Effector memory CD8-positive, alpha-beta T cell (primary cell): Measurements from ENCODE around the gene MMAB.
A peak's percentile ranks its signal among the peaks of the same experiment; 100 is the strongest.

ENCODE experiments used
- ATAC-seq: fragments of 150-1000 bp; cut with Tn5 transposase; replicated peaks from 2 replicates; pipeline ENCODE4 v1.10.0; 2021; ENCODE audit warnings: mild to moderate bottlenecking, moderate library complexity
- DNase-seq, 3 experiments: peaks; one replicate each; pipeline ENCODE4 v3.0.0; 2021
- H3K27ac Mint-ChIP-seq, 2 donors: one replicate each; pipeline ENCODE4 v1.8.0; 2022; ENCODE audit warnings: mild to moderate bottlenecking in 2 of 2, mixed read lengths in 2 of 2, moderate library complexity in 2 of 2
- H3K27me3 Mint-ChIP-seq, 2 donors: one replicate each; pipeline ENCODE4 v1.8.0; 2022; ENCODE audit warnings: mixed read lengths in 2 of 2
- H3K36me3 Mint-ChIP-seq: one replicate; pipeline ENCODE4 v1.8.0; 2022; ENCODE audit warnings: mild to moderate bottlenecking, moderate library complexity, mixed read lengths; ENCODE audit not compliant: insufficient read depth
- H3K4me1 Mint-ChIP-seq, 2 donors: one replicate each; pipeline ENCODE4 v1.8.0; 2022; ENCODE audit warnings: low read depth in 2 of 2, mixed read lengths in 2 of 2
- H3K4me3 Mint-ChIP-seq, 2 donors: one replicate each; pipeline ENCODE4 v1.8.0; 2022; ENCODE audit warnings: mild to moderate bottlenecking in 2 of 2, mixed read lengths in 2 of 2, moderate library complexity in 2 of 2
- H3K9me3 Mint-ChIP-seq, 2 donors: one replicate each; pipeline ENCODE4 v1.8.0; 2022; ENCODE audit warnings: mixed read lengths in 2 of 2
- total RNA-seq, 9 experiments: gene quantifications; one replicate each; lab custom pipeline; 2026; lab: John Stamatoyannopoulos, UW

The MMAB gene
- total RNA-seq, result 12.4 to 29.1 (median 20.6) reads per million in 9 experiments

DNA sequence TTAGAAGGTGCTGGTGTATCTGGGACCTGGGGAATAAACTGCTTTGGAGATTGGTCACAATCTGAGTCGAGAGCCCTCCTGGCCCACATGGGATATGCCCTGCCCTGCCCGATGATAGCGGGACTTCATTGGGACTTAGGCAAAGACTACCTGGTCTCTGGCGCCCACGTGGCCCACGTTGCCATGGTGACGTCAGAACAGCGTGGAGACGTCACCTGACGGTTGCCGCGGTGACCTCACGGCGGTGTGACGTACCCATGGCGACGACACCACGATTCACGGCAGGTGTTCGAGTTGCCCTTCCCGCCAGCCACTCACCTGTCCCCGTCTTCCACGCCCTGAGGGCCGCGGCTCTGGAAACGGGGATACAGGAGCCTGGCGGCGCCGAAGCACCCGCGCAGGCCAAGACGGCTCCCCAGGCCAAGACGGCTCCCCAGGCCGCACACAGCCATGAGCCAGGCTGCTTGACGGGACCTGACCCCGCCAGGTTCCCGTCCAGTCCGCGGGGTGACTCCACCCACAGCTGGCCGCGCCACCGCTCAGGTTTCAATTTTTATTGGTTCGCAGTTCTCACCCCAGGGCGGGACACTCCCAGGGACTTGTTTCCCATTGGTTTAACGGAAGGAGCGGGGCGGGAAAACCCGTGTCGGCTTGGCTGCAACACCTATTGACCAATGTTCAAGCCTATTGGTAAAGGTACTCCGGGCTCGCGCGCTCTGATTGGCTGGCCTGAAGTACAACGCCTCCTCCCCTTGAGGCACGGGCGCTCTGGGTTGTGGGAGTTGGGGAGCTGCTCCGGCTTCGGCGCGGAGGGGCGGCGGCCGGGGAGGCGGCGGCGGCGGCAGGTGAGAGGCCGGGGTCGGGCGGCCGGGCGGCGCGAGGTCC is at the start of gene MMAB, which contains the start of gene MVK:
TSS of gene MMAB (minus strand) at position 476 of the 885 bp plus-strand sequence. CDS start at position 452, 24 bp downstream.
TSS of gene MVK (plus strand) at position 766 of the 885 bp plus-strand sequence. CDS start 1,029 bp downstream, outside the sequence.
- Mint-ChIP-seq H3K27me3 (no peaks in the 10 kb centered on the region), H3K27ac (peak within 1 kb of the TSS; percentile 97 to 98), H3K36me3 (peaks cover 20% of the 10 kb centered on the region), H3K4me1 (peaks cover 20 to 25% of the 10 kb centered on the region in 2 donors), H3K4me3 (peak within 1 kb of the TSS; percentile 87 to 90), H3K9me3 (no peaks in the 10 kb centered on the region)
- DNase-seq (peak; percentile 97 to 98 (median 98)), ATAC-seq (peak; percentile 89)

DNA sequence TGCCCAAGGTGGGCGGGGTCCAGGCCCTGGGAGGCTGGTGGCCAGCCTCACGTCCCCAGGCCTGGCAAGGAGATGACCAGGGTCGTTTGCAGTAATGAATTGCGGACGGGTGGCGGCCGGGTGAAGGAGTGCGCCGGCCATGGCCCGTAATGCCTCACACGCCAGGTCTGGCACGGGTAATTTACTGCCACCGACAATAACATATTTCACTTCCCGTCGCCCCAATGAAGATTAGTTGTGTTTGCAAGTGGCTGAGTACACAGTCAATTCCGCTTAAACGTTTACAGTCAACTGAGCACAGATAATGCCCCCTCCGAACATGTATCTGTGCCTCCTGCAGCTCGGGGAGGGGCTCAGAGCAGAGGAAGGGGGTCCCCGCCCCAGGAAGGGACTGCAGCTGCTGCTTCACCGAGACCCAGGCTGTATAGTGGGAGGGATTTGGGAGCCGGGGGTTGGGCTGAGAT is 48.6 kb upstream of the MMAB start:
- Mint-ChIP-seq H3K4me1 (peaks cover 0 to 3% of the 10 kb centered on the region in 2 donors), H3K36me3 (peaks cover 3% of the 10 kb centered on the region), H3K27me3 (peaks cover 29 to 70% of the 10 kb centered on the region in 2 donors), H3K9me3 (no peaks in the 10 kb centered on the region), H3K27ac (peak overlapping the region in 1 of 2 donors; percentile 38), H3K4me3 (no peak overlapping the region)
- no peak for ATAC-seq
- no peak for DNase-seq

DNA sequence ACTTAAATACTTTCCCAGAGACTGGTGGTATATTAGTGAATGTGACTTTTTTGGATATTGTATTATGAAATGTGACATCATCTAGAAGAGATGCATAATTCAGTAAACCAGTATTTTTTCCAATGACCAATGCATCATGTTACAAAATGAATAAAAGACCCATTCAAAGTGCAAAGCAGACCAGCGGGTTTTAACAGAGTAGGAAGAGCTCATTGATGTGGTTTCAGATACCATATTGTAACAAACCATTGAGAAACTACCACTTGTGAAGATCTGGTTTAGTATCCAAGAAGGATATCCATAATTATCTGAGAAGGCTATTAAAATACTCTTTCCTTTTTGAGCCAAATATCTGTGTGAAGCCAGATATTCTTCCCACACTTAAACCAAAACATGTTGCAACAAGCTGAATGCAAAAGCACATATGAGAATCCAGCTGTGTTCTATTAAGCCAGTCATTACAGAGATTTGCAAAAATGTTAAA is 47.9 kb upstream of the MMAB start:
- DNase-seq, result no peak

DNA sequence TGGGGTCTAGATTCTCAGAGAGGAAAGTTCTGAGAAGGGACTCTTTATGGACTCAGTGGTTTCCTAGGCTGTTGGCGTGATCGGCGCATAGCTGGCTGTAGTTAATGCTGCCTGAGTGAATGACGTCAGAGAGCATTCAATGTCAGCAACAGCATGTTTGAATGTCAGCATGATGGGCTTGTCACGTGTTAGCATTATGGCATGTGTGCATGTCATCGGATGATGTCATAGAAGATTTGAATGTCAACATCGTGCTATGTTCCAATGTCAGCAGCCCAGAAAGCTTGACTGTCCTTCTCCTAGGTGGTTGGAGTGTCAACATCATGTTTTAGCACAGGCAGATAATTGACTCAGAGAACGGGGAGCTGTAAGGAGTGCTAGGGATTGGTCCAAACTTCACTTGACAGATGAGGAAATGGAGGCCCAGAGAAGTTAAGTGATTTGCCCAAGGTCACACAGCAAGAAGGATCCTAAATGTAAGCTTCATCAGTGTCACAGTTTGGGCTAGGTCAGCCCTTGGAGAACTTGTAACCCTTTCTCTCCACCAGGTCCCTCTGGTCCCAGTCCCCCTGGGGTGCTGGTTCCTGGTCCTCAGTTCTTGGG is 45.8 kb upstream of the MMAB start:
- peaks cover 26 to 70% of the 10 kb centered on the region in 2 donors for H3K27me3 Mint-ChIP-seq

More for the DNA sequence above, 47.9 kb upstream of the MMAB start:
- Mint-ChIP-seq H3K4me1 (peaks cover 0 to 3% of the 10 kb centered on the region in 2 donors), H3K27ac (no peak overlapping the region), H3K9me3 (no peaks in the 10 kb centered on the region), H3K4me3 (no peak overlapping the region), H3K36me3 (peaks cover 3% of the 10 kb centered on the region), H3K27me3 (peaks cover 28 to 70% of the 10 kb centered on the region in 2 donors)
- ATAC-seq, result no peak

DNA sequence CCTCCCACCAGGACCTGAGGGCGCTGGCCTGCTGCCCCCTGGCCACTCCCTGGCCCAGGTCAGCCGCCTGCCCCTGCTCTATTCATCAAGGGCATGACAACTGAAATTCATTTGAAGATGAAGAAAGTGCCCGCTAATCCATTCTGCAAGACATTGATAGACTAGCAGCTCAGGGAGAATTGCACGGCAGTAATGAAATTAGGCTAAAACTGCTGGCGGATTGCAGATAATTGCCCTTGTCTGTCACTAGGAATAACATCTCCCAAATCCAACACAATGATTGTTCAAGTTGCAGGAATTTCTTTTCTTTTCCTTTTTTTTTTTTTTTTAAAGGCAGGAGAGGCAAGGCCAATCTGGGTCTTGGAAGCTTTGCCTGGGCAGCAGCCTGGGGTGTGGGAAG is 44.8 kb upstream of the MMAB start:
- Mint-ChIP-seq H3K27me3 (peaks cover 26 to 74% of the 10 kb centered on the region in 2 donors), H3K4me3 (no peak overlapping the region), H3K4me1 (peaks cover 0 to 3% of the 10 kb centered on the region in 2 donors), H3K9me3 (no peaks in the 10 kb centered on the region), H3K36me3 (peaks cover 3% of the 10 kb centered on the region), H3K27ac (no peak overlapping the region)
- ATAC-seq, result no peak
- no peak for DNase-seq

More for the DNA sequence above, 45.8 kb upstream of the MMAB start:
- no peak overlapping the region for H3K27ac Mint-ChIP-seq
- ATAC-seq, result no peak
- no peaks in the 10 kb centered on the region for H3K9me3 Mint-ChIP-seq
- H3K36me3 Mint-ChIP-seq, result peaks cover 3% of the 10 kb centered on the region
- peaks cover 0 to 3% of the 10 kb centered on the region in 2 donors for H3K4me1 Mint-ChIP-seq
- no peak for DNase-seq
- H3K4me3 Mint-ChIP-seq, result no peak overlapping the region

DNA sequence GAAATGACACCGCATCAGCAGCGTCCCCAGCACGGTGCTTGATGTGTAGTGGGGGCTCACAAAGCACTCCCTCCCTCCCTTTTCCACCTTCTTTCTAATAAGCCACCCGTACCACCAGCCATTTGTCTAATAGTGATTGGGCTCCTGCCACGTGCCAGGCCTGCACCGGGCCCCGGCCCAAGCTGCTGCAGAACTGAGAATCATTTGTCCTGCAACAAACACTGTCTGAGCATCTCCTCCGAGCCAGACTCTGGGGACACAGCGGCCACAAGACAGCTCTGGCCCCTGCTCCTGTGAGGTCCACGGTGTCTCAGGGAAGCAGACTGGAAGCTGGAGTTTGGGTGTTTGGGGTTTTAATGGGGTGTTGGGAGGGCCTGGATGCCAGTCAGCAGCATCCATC is 44.2 kb upstream of the MMAB start:
- no peak for DNase-seq
- Mint-ChIP-seq H3K27me3 (peaks cover 26 to 78% of the 10 kb centered on the region in 2 donors), H3K9me3 (no peaks in the 10 kb centered on the region), H3K36me3 (peaks cover 3% of the 10 kb centered on the region), H3K4me1 (peaks cover 0 to 3% of the 10 kb centered on the region in 2 donors), H3K4me3 (no peak overlapping the region), H3K27ac (no peak overlapping the region)
- ATAC-seq, result no peak

DNA sequence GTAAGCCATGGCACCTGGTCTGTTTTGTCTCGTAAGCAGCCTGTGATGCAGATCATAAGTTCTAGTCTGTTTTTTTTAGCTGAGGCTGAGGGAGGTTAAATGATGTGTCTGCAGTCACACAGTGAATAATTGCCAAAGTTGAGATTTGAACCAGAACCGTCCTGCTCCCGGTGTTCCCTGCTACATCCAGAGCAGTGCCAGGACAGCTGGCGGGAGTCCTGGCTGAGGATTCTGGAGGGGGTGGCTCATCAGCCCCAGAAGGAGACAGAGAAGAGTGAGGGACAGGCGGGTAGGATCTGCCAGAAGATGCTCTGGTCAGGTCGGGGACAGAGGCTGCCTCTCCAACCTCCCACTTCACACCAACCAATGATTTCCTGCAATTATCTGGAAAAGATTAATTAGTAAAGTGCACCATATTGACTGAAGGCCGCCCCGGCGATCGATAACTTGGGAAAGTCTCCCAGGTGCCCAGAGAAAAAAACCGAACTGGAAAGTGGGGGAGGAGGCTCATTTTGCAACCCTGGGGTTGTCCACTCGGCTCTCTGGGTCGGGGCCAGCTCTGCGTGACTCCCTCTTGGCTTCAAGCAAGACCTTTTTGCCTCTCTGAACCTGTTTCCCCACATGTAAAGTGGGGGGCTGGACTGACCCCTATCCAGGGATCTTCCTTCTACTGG is 42.4 kb upstream of the MMAB start:
- Mint-ChIP-seq H3K4me3 (no peak overlapping the region), H3K4me1 (no peaks in the 10 kb centered on the region), H3K27ac (no peak overlapping the region), H3K36me3 (peaks cover 3% of the 10 kb centered on the region), H3K27me3 (peaks cover 20 to 85% of the 10 kb centered on the region in 2 donors), H3K9me3 (no peaks in the 10 kb centered on the region)
- DNase-seq (no peak), ATAC-seq (no peak)

DNA sequence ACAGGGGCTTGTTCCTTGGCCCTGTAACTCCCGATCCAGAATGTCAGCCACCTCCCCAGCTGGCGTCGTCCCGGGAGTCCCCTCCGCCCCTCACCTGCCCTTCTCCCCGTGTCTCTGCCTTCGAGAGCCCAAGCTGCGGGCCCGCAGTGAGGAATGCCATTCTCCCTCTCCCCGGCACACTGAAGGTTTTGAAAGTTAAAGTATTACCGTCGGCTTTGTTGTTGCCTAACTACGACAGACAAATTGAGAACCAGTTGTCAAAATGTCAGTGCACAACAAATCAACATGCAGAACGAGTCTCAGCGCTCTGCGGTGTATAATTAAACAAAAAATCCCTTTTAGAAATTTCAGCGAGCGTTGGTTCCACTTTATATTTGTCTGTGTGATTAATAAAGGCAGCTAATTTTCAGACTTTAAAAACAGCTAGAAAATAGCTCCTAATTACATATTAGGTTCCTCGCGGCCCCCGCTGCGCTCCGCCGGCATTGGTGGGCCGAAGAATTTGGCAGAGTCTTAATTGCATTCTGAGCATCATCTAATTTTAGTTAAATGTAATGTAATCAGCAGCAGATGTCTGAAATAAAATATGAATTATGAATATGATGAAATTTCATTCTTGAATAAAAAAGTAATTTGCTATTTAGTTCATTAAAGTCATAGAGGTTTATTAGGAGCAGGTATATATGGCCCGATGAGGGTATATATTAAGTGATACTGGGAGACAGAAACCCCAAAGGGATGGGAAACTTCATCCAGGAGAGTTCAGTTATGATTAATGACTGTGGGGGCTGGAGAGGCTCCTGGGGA is 40.5 kb upstream of the MMAB start:
- Mint-ChIP-seq H3K36me3 (peaks cover 3% of the 10 kb centered on the region), H3K27ac (no peak overlapping the region), H3K9me3 (no peaks in the 10 kb centered on the region), H3K4me1 (no peaks in the 10 kb centered on the region), H3K27me3 (peaks cover 20 to 93% of the 10 kb centered on the region in 2 donors), H3K4me3 (no peak overlapping the region)
- ATAC-seq (no peak), DNase-seq (no peak)

DNA sequence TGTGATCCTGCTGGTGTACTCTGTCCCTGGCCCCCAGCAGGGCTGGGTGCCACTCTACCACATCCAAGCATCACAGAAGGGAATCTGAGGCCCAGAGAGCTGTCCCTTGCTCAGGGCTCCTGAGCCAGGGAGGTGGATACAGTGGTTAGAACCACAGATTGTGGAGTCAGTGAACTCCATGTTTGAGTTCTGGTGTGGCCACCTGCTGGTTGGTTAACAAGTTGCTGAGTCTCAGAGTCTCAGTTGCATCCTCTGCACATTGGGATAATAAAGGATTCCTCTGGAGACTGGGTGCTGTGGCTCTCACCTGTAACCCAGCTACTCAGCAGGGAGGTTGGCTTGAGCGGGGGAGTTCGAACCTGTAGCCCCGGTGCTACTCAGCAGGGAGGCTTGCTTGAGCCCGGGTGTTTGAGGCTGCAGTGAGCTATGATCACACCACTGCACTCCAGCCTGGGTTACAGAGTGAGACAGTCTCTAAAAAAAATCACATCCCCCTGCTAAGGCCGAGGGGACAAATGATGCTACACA is 39.7 kb upstream of the MMAB start:
- peaks cover 3% of the 10 kb centered on the region for H3K36me3 Mint-ChIP-seq
- H3K27me3 Mint-ChIP-seq, result peaks cover 20 to 95% of the 10 kb centered on the region in 2 donors
- DNase-seq (no peak), ATAC-seq (no peak)
- no peak overlapping the region for H3K27ac Mint-ChIP-seq
- H3K4me3 Mint-ChIP-seq, result no peak overlapping the region
- H3K4me1 Mint-ChIP-seq, result no peaks in the 10 kb centered on the region
- no peaks in the 10 kb centered on the region for H3K9me3 Mint-ChIP-seq

DNA sequence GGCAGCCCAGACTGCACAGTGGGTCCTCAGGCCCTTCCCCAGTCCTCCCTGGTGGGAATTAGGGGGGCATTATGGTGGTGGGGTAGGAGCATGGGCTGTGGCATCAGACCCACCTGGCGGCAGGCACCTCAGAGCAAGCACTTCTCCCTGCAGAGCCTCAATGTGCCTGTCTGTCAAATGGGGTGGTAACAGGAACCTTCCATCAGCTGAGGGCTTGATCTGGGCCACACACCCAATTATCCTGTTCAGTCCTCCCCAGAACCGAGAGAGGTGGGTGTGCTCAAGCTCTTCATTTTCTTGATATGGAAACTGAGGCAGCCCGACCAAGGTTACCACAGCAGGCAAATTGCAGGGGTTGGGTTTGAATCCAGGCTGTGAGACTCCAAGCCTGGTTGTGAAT is 38.7 kb upstream of the MMAB start:
- peaks cover 20 to 93% of the 10 kb centered on the region in 2 donors for H3K27me3 Mint-ChIP-seq
- ATAC-seq, result no peak
- no peaks in the 10 kb centered on the region for H3K4me1 Mint-ChIP-seq
- no peak overlapping the region for H3K27ac Mint-ChIP-seq
- H3K9me3 Mint-ChIP-seq, result no peaks in the 10 kb centered on the region
- no peak overlapping the region for H3K4me3 Mint-ChIP-seq
- DNase-seq, result no peak
- H3K36me3 Mint-ChIP-seq, result no peaks in the 10 kb centered on the region

DNA sequence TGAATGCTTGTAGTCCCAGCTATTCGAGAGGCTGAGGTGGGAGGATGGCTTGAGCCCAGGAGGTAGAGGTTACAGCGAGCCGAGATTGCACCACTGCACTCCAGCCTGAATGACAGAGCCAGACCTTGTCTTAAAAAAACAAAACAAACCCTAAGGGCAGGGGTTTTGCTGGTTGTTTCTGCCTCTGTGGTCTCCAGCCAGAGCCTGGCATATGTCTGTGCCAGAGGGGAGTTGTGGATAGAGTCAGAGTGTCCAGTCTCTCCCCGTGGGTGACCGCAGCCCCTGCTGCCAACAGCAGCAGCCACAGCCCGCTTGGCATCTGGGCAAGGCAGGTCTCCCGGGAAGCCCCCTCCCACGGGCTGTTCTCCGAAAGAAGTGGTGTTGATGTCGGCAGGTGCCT is 37.9 kb upstream of the MMAB start:
- H3K27me3 Mint-ChIP-seq, result peaks cover 14 to 88% of the 10 kb centered on the region in 2 donors
- H3K36me3 Mint-ChIP-seq, result no peaks in the 10 kb centered on the region
- ATAC-seq (no peak), DNase-seq (no peak)
- no peak overlapping the region for H3K27ac Mint-ChIP-seq
- no peaks in the 10 kb centered on the region for H3K9me3 Mint-ChIP-seq
- no peak overlapping the region for H3K4me3 Mint-ChIP-seq
- H3K4me1 Mint-ChIP-seq, result no peaks in the 10 kb centered on the region

DNA sequence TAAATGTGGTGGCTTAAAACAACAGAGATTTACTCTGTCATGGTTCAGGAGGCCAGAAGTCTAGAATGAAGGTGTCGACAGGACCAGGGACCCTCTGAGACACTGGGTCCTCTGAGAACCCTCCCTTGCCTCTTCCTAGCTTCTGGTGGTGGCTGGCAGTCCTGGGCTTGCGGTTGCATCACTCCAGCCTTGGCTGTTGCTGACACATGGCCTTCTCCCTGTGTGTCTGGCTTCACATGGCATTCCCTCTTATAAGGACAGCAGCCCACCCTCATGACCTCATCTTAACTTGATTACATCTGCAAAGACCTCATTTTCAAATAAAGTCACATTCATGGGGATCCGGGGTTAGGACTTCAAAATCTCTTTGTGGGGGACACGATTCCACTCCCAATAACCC is 37.2 kb upstream of the MMAB start:
- H3K9me3 Mint-ChIP-seq, result no peaks in the 10 kb centered on the region
- H3K27me3 Mint-ChIP-seq, result peaks cover 7 to 81% of the 10 kb centered on the region in 2 donors
- H3K4me1 Mint-ChIP-seq, result no peaks in the 10 kb centered on the region
- H3K36me3 Mint-ChIP-seq, result no peaks in the 10 kb centered on the region
- no peak overlapping the region for H3K27ac Mint-ChIP-seq
- DNase-seq (no peak), ATAC-seq (no peak)
- no peak overlapping the region for H3K4me3 Mint-ChIP-seq
